Thoracic aorta (tissue), 2 donors: Measurements from ENCODE around the gene FIZ1. TPM values are rescaled to one million over a fixed set of nuclear protein-coding genes. Genes with fewer than 3 reads are reported as not detected.

Source experiments
- ATAC-seq: fragments of 150-250 bp; one replicate; pipeline ENCODE4 v1.8.0; 2017; ENCODE audit warnings: low read depth; ENCODE audit not compliant: insufficient number of reproducible peaks, low FRiP score
- DNase-seq: peaks from one replicate; pipeline ENCODE4 v3.0.0-alpha.2; 2020; ENCODE audit warnings: low spot score
- H3K27ac ChIP-seq, 2 donors: fragments of 200-600 bp; sonication (generic); 1 replicate in 1 of 2; 2 replicates in 1 of 2; pipeline ENCODE4 v1.5.1; 2016; ENCODE audit warnings: mild to moderate bottlenecking in 2 of 2, moderate library complexity in 2 of 2
- H3K27me3 ChIP-seq: fragments of 200-600 bp; sonication (generic); replicated peaks from 2 replicates; pipeline ENCODE4 v1.6.0; 2016; ENCODE audit warnings: mild to moderate bottlenecking; ENCODE audit not compliant: insufficient read depth
- H3K36me3 ChIP-seq: fragments of 200-600 bp; sonication (generic); one replicate; pipeline ENCODE4 v1.5.1; 2016
- H3K4me1 ChIP-seq, 2 donors: fragments of 200-600 bp; sonication (generic); 1 replicate in 1 of 2; 2 replicates in 1 of 2; pipeline versions ENCODE4 v1.5.1 to v1.6.0; 2016; ENCODE audit warnings: low read depth in 2 of 2, mild to moderate bottlenecking in 1 of 2; ENCODE audit not compliant: control insufficient read depth in 1 of 2
- H3K4me3 ChIP-seq: fragments of 200-600 bp; sonication (generic); 2 replicates; pipeline ENCODE4 v1.5.1; 2016; ENCODE audit warnings: mild to moderate bottlenecking
- H3K9me3 ChIP-seq: fragments of 200-600 bp; sonication (generic); 2 replicates; pipeline ENCODE4 v1.5.1; 2016
- total RNA-seq, 2 donors: library from RNA; depleted of rRNA; stranded (reverse); fragments of >200 nt; gene quantifications; one replicate each; pipeline versions ENCODE4 v1.1.0 to v1.2.3, GENCODE V29; 2016
- TF ChIP-seq, protein P1 (sequence below): fragments of 200-600 bp; sonication (generic); IDR thresholded peaks from one replicate; pipeline ENCODE4 v1.5.1; 2019; ENCODE audit warnings: antibody characterized with exemption

Gene FIZ1
- total RNA-seq, 2 donors from 2014 or later = 9.5 to 17.3 TPM

- no peaks in the 10 kb centered on the region for H3K9me3 ChIP-seq
- peaks cover 32% of the 10 kb centered on the region for H3K36me3 ChIP-seq
- H3K27ac ChIP-seq = no peak overlapping the region
- no peak for ATAC-seq
- H3K4me3 ChIP-seq = no peak overlapping the region
- TF ChIP-seq, protein P1, sequence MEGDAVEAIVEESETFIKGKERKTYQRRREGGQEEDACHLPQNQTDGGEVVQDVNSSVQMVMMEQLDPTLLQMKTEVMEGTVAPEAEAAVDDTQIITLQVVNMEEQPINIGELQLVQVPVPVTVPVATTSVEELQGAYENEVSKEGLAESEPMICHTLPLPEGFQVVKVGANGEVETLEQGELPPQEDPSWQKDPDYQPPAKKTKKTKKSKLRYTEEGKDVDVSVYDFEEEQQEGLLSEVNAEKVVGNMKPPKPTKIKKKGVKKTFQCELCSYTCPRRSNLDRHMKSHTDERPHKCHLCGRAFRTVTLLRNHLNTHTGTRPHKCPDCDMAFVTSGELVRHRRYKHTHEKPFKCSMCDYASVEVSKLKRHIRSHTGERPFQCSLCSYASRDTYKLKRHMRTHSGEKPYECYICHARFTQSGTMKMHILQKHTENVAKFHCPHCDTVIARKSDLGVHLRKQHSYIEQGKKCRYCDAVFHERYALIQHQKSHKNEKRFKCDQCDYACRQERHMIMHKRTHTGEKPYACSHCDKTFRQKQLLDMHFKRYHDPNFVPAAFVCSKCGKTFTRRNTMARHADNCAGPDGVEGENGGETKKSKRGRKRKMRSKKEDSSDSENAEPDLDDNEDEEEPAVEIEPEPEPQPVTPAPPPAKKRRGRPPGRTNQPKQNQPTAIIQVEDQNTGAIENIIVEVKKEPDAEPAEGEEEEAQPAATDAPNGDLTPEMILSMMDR = no peak
- DNase-seq = no peak
- no peaks in the 10 kb centered on the region for H3K27me3 ChIP-seq
- H3K4me1 ChIP-seq = no peaks in the 10 kb centered on the region
Observed at GRCh38 chr19:55615543-55616394, 16.5 kb upstream of the FIZ1 start.

DNA sequence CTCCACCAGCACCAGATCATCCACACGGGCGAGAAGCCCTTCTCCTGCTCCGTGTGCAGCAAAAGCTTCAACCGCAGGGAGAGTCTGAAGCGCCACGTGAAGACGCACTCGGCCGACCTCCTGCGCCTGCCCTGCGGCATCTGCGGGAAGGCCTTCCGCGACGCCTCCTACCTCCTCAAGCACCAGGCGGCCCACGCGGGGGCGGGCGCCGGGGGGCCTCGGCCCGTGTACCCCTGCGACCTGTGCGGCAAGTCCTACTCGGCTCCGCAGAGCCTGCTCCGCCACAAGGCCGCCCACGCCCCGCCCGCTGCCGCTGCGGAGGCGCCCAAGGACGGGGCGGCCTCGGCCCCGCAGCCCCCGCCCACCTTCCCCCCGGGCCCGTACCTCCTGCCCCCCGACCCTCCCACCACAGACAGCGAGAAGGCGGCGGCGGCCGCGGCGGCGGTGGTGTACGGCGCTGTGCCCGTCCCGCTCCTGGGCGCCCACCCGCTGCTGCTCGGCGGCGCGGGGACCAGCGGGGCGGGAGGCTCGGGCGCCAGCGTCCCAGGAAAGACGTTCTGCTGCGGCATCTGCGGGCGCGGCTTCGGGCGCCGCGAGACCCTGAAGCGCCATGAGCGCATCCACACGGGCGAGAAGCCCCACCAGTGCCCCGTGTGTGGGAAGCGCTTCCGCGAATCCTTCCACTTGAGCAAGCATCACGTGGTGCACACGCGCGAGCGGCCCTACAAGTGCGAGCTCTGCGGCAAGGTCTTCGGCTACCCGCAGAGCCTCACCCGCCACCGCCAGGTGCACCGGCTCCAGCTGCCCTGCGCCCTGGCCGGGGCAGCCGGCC lies 15.6 kb upstream of the FIZ1 start:
- ATAC-seq (no peak), DNase-seq (no peak)
- H3K27ac ChIP-seq = no peak overlapping the region
- TF ChIP-seq, protein P1 = no peak
- no peaks in the 10 kb centered on the region for H3K27me3 ChIP-seq
- H3K9me3 ChIP-seq = no peaks in the 10 kb centered on the region
- no peak overlapping the region for H3K4me3 ChIP-seq
- H3K4me1 ChIP-seq = no peaks in the 10 kb centered on the region
- peaks cover 34% of the 10 kb centered on the region for H3K36me3 ChIP-seq

DNA sequence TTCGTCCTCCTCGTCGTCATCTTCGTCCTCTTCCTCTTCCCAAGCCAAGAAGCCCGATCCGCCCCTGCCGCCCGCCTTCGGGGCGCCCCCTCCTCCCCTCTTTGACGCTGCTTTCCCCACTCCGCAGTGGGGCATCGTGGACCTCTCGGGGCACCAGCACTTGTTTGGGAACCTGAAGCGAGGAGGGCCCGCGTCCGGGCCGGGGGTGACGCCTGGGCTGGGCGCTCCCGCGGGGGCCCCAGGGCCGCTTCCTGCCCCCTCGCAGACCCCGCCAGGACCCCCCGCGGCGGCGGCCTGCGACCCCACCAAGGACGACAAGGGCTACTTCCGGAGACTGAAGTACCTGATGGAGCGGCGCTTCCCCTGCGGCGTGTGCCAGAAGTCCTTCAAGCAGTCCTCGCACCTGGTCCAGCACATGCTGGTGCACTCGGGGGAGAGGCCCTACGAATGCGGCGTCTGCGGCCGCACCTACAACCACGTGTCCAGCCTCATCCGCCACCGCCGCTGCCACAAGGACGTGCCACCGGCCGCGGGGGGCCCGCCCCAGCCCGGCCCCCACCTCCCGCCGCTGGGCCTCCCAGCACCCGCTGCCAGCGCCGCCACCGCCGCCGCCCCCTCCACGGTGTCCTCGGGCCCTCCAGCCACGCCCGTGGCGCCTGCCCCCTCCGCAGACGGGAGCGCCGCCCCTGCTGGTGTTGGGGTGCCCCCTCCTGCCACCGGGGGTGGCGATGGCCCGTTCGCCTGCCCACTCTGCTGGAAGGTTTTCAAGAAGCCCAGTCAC lies 14.8 kb upstream of the FIZ1 start:
- TF ChIP-seq, protein P1 = no peak
- H3K36me3 ChIP-seq = peaks cover 40% of the 10 kb centered on the region

DNA sequence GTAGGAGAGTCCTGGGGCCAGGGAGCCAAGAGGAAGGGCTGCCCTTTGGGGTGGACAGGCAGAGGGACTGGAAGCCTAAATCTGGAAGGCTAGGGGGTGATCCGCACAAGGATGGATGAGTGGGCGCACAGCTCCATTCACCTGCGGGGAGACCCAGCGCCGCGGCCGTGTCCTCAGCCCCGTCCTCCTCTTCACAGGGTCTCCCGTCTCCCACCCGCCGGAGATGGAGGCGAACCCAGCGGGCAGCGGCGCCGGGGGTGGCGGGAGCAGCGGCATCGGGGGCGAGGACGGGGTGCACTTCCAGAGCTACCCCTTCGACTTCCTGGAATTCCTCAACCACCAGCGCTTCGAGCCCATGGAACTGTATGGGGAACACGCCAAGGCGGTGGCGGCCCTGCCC lies 14.1 kb upstream of the FIZ1 start:
- peaks cover 40% of the 10 kb centered on the region for H3K36me3 ChIP-seq
- H3K4me1 ChIP-seq = no peaks in the 10 kb centered on the region
- no peaks in the 10 kb centered on the region for H3K27me3 ChIP-seq
- ATAC-seq = no peak
- no peak for DNase-seq
- no peak overlapping the region for H3K27ac ChIP-seq
- TF ChIP-seq, protein P1 = no peak
- no peaks in the 10 kb centered on the region for H3K9me3 ChIP-seq
- H3K4me3 ChIP-seq = no peak overlapping the region

More for the DNA sequence above, 14.8 kb upstream of the FIZ1 start:
- ATAC-seq = no peak
- H3K27ac ChIP-seq = no peak overlapping the region
- H3K27me3 ChIP-seq = no peaks in the 10 kb centered on the region
- H3K4me1 ChIP-seq = no peaks in the 10 kb centered on the region
- DNase-seq = no peak
- H3K4me3 ChIP-seq = no peak overlapping the region
- no peaks in the 10 kb centered on the region for H3K9me3 ChIP-seq
